GM12864 (cell line): Measurements from ENCODE around the gene TMEM89.

Source experiments
- DNase-seq: peaks from one replicate; pipeline ENCODE4 v3.0.0-alpha.2; 2011; ENCODE audit warnings: low read depth
- H3K4me3 ChIP-seq: 2 replicates; pipeline ENCODE4 v1.5.1; 2011; ENCODE audit warnings: mild to moderate bottlenecking, low read depth, low read length, control low read depth
- CTCF ChIP-seq: IDR thresholded peaks from 2 replicates; pipeline ENCODE4 v1.5.1; 2011; ENCODE audit warnings: low read depth, mild to moderate bottlenecking, moderate library complexity, low read length, control low read depth, inconsistent platforms; ENCODE audit errors: missing control alignments

Gene TMEM89

GRCh38 chr3:48652923-48653715, 31.6 kb upstream of the TMEM89 start:
- no peak for TF ChIP-seq CTCF
- DNase-seq, result no peak
- no peak overlapping the region for H3K4me3 ChIP-seq

GRCh38 chr3:48651771-48652170, 30.2 kb upstream of the TMEM89 start:
- no peak overlapping the region for H3K4me3 ChIP-seq
- no peak for DNase-seq
- no peak for TF ChIP-seq CTCF

GRCh38 chr3:48650723-48651122, 29.2 kb upstream of the TMEM89 start:
- H3K4me3 ChIP-seq, result no peak overlapping the region
- TF ChIP-seq CTCF, result no peak
- DNase-seq, result no peak

- DNase-seq, result no peak
- H3K4me3 ChIP-seq, result no peak overlapping the region
- TF ChIP-seq CTCF, result no peak
These were observed 26.8 kb upstream of the TMEM89 start for GRCh38 chr3:48648188-48648850.

GRCh38 chr3:48647714-48648113, 26.1 kb upstream of the TMEM89 start:
- no peak overlapping the region for H3K4me3 ChIP-seq
- no peak for TF ChIP-seq CTCF
- no peak for DNase-seq

GRCh38 chr3:48644898-48645760, 23.6 kb upstream of the TMEM89 start:
- TF ChIP-seq CTCF, result no peak

More at GRCh38 chr3:48644898-48645760, 23.6 kb upstream of the TMEM89 start:
- H3K4me3 ChIP-seq, result no peak overlapping the region
- no peak for DNase-seq
